Activated CD8-positive, alpha-beta T cell treated with anti-CD3 and anti-CD28 coated beads for 36 hours (primary cell): ENCODE measurements around the gene DDIAS. TPM values are rescaled to one million over a fixed set of nuclear protein-coding genes. Genes with fewer than 3 reads are reported as not detected.

Experiments used
- ATAC-seq: fragments of 200-7000 bp; cut with Tn5 transposase; one replicate; pipeline ENCODE4 v1.10.0; 2021; ENCODE audit warnings: mild to moderate bottlenecking, moderate library complexity
- CTCF ChIA-PET: fragments of 350-600 bp; sonication (Branson Sonifier 250); formaldehyde crosslinking; loops from one replicate; lab custom pipeline; 2021; ENCODE audit warnings: antibody characterized with exemption; lab: Charles Lee
- POLR2A ChIA-PET: fragments of 350-600 bp; sonication (Branson Sonifier 250); formaldehyde crosslinking; loops from one replicate; lab custom pipeline; 2021; ENCODE audit warnings: antibody characterized with exemption; lab: Charles Lee
- DNase-seq: peaks from one replicate; pipeline ENCODE4 v3.0.0-alpha.2; 2020
- H3K27ac Mint-ChIP-seq: one replicate; pipeline ENCODE4 v1.8.0; 2021; ENCODE audit warnings: mild to moderate bottlenecking, mixed read lengths
- H3K27me3 Mint-ChIP-seq: one replicate; pipeline ENCODE4 v1.8.0; 2021; ENCODE audit warnings: mixed read lengths
- H3K36me3 Mint-ChIP-seq: one replicate; pipeline ENCODE4 v1.8.0; 2021; ENCODE audit warnings: low read depth, mixed read lengths
- H3K4me1 Mint-ChIP-seq: one replicate; pipeline ENCODE4 v1.8.0; 2021; ENCODE audit warnings: low read depth, mixed read lengths
- H3K4me3 Mint-ChIP-seq: one replicate; pipeline ENCODE4 v1.8.0; 2021; ENCODE audit warnings: mild to moderate bottlenecking, moderate library complexity, mixed read lengths
- H3K9me3 Mint-ChIP-seq: one replicate; pipeline ENCODE4 v1.8.0; 2021; ENCODE audit warnings: mixed read lengths
- CTCF ChIP-seq: fragments of 200-600 bp; IDR thresholded peaks from one replicate; pipeline ENCODE4 v1.8.0; 2022; ENCODE audit warnings: antibody characterized with exemption, mild to moderate bottlenecking
- intact Hi-C: fragments of 100-400 bp; cut with micrococcal nuclease; formaldehyde crosslinking; loops from one replicate; pipeline ENCODE4 v1.10.0; 2022
- total RNA-seq, 2 experiments: library from RNA; stranded (reverse); gene quantifications; one replicate each; pipeline ENCODE4 v1.2.3, GENCODE V29; 2021

DDIAS gene
- total RNA-seq, 2 experiments from 2014 or later: 19.5 to 22.3 TPM

GRCh38 chr11:82903843-82904586, 2.5 kb downstream of the DDIAS start:
- ChIA-PET POLR2A (no interaction called here), CTCF (interaction anchor here (0.8 to 6.1 kb wide), 5 partner anchors 22 to 346 kb away, joined by 3 to 67 read pairs (median 4); no protein-coding TSS in a partner anchor)
- no peak for DNase-seq
- Mint-ChIP-seq H3K27me3 (no peaks in the 10 kb centered on the region), H3K9me3 (no peaks in the 10 kb centered on the region), H3K4me3 (peak overlapping the region; percentile 79), H3K4me1 (peaks cover 55% of the 10 kb centered on the region), H3K27ac (no peak overlapping the region), H3K36me3 (peaks cover 11% of the 10 kb centered on the region)
- intact Hi-C loops: loop anchor here (5.0 kb wide), 3 partner anchors 37 to 288 kb away; partner anchors contain the start of genes ANKRD42 and RAB30
- no peak for ATAC-seq
- TF ChIP-seq CTCF: no peak

- DNase-seq (no peak), ATAC-seq (no peak)
- H3K27ac Mint-ChIP-seq: no peak overlapping the region
- no peak overlapping the region for H3K4me3 Mint-ChIP-seq
- CTCF ChIA-PET: interaction anchor here (1.0 to 1.4 kb wide), 2 partner anchors 39 to 253 kb away, joined by 4 to 5 read pairs; no protein-coding TSS in a partner anchor
- POLR2A ChIA-PET: no interaction called here
- no peaks in the 10 kb centered on the region for H3K27me3 Mint-ChIP-seq
- peaks cover 18% of the 10 kb centered on the region for H3K36me3 Mint-ChIP-seq
- peak; percentile 72 for TF ChIP-seq CTCF
- no peaks in the 10 kb centered on the region for H3K9me3 Mint-ChIP-seq
- peaks cover 52% of the 10 kb centered on the region for H3K4me1 Mint-ChIP-seq
- intact Hi-C loops: loop anchor here (5.0 kb wide), 1 partner anchor 91 kb away; no protein-coding TSS in a partner anchor
Observed at GRCh38 chr11:82906236-82906635, 4.7 kb downstream of the DDIAS start.

- Mint-ChIP-seq H3K36me3 (peaks cover 25% of the 10 kb centered on the region), H3K27ac (no peak overlapping the region), H3K9me3 (peaks cover 6% of the 10 kb centered on the region), H3K4me1 (peaks cover 52% of the 10 kb centered on the region), H3K4me3 (no peak overlapping the region), H3K27me3 (no peaks in the 10 kb centered on the region)
- ATAC-seq (no peak), DNase-seq (no peak)
- intact Hi-C loops: loop anchor here (5.0 kb wide), 1 partner anchor 90 kb away; no protein-coding TSS in a partner anchor
- ChIA-PET CTCF (interaction anchor here (0.6 to 2.1 kb wide), 5 partner anchors 10 to 342 kb away, joined by 3 to 11 read pairs (median 3); no protein-coding TSS in a partner anchor), POLR2A (interaction anchor here (0.9 kb wide), 1 partner anchor 252 kb away, joined by 3 read pairs; no protein-coding TSS in a partner anchor)
- TF ChIP-seq CTCF: no peak
Observed at GRCh38 chr11:82906931-82907330, 5.4 kb downstream of the DDIAS start.

GRCh38 chr11:82907371-82907770, 5.8 kb downstream of the DDIAS start:
- POLR2A ChIA-PET: interaction anchor here (0.9 kb wide), 1 partner anchor 251 kb away, joined by 3 read pairs; no protein-coding TSS in a partner anchor
- DNase-seq: no peak
- CTCF ChIA-PET: interaction anchor here (0.6 to 2.1 kb wide), 6 partner anchors 9 to 342 kb away, joined by 3 to 11 read pairs (median 4); no protein-coding TSS in a partner anchor
- Mint-ChIP-seq H3K27me3 (no peaks in the 10 kb centered on the region), H3K4me1 (peaks cover 48% of the 10 kb centered on the region), H3K9me3 (peaks cover 7% of the 10 kb centered on the region), H3K27ac (no peak overlapping the region), H3K4me3 (no peak overlapping the region), H3K36me3 (peaks cover 29% of the 10 kb centered on the region)
- no peak for ATAC-seq
- intact Hi-C loops: loop anchor here (5.0 kb wide), 1 partner anchor 90 kb away; no protein-coding TSS in a partner anchor
- TF ChIP-seq CTCF: no peak
